GM18868 (cell line): Measurements from ENCODE around the gene IKZF2.

Experiments
- ATAC-seq: cut with Tn5 transposase; IDR thresholded peaks from one replicate; pipeline ENCODE4 v1.9.1; 2021; ENCODE audit warnings: mild to moderate bottlenecking, moderate library complexity; ENCODE audit not compliant: unreplicated experiment

IKZF2 gene

DNA sequence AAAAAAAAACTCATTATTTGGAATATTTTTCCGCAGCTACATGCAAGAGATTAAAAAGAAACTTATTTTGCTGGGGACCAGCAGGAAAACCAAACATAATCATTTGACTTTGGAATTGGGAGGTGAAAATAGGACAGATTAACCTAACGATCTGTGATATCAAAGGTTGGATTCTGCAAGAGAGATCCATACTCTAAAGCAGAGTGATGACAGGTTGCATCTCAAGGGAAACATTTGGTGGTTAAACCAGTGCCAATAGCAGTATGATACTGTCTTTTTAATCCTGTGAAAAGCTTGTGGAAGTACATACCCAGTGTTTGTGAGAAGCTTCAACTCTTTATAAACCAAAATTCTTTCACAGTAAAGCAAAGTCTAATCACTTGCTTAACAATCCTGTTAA, 5.3 kb upstream of the IKZF2 start:
- ATAC-seq: no peak

DNA sequence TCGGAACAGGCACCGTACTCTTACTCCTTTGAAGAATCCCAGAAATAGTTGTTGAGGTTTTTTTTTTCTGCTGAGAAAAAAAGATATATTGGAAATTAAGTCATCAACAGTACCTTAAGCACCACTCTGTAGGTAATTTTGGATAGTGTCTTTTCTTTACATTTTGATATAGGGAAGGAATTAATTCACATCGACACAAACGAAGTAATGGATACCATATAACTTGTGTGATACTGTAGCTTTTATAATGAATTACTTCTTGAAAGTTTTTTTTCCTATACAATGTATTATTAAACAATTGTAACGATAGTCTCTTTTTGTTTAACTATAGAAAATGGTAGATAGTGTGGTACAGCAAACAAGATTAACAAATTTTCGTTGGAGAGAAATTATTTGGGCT, 1.5 kb upstream of the IKZF2 start:
- ATAC-seq: no peak

DNA sequence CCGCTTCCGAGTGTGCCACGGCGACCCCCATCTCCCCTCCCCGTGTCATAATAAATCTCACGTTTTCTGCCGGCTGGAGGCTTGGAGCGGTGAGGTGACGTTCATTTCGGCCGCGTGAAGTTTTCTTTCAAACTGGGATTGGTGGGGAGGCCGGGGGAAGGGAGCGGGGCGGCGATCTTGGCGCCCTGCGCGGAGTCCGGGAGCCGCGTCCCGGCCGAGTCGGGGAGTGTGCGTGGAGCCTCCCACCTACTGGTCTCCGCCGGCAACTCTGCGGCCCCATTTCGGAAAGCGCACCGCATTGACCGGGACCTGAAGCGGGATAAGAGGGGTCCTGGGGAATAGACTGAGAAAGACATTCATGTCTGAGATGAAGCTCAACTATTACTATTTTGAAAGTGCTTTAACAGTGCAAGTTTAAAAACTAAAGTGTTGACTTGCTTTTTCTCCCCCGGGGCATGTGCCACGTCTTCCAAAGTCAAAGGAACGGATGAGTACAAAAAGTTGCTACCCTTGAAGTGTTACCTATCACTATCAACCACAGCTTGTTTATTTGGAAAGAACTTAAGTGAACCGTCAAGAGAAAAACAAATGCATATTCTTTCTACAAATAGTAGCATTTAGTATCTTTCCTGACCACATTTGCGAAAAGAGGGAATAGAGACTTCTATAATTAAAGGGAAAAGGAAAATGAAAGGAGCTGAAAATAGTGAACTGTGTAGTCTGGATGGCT, 818 bp upstream of the IKZF2 start:
- ATAC-seq: peak; percentile 17

DNA sequence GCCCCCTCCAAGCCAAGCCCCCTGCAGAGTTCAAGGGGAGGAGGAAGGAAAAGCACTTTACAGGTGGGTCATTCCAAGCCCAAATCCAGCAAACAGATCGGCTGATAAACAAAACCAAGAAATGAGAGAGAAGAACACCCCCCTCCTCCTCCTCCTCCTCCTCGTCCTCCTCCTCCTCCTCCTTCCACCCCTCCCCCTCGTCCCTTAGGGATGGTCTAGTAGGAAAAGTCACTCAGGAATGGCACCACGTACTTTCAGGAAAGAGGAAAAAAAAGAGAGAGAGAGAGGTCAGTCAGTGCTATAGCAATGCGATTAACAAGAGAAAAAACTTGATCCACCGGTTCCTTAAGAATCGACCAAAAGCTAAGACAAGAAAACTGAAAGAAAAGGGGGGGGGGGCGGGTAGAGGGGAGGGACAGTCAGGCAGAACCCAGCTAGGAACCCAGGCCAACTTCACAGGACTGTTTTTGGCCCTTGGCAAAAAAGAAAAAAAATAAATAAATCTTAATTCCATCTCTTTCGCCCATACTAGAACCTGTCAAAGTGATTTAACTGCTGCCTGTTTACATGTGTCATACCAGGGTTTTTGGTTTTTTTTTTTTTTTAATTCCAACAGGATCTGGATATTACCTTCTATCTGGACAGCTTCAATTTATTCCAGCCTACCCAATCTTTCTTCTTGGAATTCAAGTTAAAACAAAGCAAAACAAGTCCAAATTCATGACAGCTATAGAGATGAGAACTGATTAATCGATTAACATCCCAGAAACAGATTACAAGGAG, 906 bp downstream of the IKZF2 start:
- no peak for ATAC-seq

DNA sequence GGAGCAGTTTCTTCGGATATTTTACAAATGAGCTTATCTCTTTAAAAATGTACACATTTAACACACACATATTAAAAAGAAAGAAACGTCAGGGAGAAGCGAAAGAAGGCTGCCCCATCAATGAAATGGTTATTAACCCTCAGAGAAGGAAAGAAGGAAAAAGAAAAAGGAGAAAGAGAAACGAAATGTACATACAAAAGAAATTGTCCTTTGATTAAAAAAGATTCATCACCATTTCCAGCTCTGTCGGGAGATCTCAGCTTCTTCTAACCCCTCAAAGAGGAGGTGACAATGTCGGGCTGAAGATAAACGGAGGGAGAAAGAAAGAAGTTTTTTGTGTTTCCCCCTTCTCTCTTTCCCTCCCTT, 1.5 kb downstream of the IKZF2 start:
- ATAC-seq: no peak

DNA sequence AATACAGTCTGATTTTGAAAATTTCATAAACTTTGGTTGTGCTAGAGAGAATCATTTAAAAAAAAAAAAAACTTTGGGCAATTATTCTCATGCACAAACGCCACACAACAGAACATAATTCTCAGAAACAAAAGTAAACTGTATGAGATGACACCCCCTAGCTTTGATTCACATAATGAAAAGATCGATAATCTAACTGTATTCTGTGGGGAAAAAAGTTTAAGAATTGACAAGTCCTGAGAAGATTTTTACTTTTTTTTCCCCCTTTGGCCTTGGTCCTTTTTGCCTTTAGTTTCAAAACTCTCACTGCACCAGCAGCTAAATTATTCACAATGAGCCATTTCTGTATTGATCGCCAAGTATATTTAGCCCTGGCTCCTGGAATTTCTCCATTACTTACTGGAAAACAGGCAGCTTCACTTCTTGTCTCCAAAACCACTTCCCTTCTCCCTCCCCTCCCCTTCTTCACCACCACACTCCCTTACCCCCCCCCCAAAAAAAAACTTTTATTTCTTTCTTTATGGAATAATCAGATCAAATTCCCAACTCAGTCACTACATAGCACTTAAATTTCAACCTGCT, 2.0 kb downstream of the IKZF2 start:
- no peak for ATAC-seq

DNA sequence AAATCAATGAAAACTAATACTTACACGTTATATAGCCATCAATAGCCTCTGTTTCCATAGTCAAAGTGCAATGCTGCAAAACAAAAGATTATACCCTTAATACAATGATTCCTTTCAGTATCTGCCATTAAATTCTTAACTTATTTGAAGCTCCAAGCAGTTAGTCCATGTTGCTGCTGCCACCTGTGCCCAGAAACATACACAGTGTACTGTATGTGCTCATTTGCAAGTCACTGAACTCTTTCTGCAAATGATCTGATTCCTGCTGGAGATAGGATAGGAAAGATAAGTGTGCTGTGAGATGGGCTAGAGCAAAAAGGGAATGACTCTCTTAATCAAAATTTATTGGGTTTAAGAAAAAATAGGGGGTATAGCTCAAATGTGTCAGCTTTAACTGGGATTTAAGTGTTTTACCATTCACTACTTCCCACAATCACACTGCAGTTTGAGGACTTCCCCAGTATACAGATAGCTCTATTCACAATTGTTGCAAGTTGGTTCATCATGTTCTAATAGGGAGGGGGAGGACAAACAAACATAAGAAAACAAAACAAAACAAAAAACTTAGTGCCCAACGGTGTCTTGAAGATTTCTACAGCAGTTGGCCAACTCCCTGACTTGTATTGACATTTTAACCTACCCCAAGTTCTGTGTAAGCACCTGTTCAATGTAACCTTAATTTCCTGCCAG, 2.7 kb downstream of the IKZF2 start:
- ATAC-seq: no peak

DNA sequence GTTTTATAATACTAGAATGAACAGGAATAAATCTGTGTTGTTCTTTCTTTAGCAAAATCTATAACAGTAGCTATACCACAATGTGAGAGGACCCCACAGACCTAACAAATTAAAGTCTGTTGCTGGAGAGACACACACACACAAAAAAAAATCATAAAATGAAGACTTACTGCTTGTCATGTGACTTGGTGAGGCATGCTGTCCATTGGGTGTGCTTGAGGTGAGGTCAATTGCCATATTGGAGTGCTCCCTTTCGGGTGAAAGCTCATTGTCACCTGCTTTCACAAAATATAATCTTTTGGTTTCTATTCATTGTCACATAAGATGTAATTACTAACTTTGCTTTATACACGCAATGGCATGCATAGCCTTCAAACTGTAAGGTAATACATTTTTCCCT, 3.9 kb downstream of the IKZF2 start:
- peak; percentile 16 for ATAC-seq

DNA sequence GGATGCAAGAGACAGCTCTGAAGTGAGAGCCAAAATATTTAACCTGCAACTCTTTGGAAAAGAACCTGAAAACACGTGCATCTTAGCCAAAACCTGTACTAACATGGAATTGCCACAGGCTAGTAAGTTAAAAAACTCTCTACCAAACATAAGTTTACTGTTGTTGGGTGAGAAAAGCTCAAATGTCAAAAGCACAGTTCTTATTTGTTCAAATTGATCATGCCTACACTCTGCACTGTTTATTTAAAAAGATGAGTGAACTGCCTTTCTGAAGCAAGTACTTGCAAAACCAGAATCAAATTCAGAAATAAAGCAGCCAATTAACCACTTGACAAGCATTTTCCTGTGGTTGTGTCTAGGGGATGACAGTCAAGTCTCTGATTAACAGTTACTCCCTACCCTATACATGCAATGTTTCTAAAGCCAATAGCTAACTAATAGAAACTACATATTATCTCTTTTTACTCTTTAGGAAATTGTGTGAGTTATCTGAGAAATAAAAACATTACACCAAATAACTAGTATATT, 5.6 kb downstream of the IKZF2 start:
- ATAC-seq: no peak

DNA sequence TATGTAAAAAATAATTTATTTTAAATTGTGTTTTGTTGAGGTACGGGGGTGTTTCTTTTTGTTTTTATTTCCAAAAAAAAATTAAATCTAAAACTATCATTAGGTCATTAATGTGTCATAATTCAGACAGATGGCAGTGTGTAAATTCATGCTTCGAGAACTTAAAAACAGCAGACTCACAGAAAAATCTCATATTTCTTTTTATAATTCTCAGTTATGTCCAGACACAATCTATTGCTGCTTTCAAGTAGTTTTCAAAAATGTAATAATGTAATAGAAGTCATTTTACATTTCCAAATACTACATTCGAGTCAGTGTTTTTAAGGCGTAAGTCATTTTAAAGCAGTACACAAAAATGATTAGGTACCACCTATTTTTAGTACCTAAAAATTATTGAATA, 14.3 kb downstream of the IKZF2 start:
- ATAC-seq: no peak

DNA sequence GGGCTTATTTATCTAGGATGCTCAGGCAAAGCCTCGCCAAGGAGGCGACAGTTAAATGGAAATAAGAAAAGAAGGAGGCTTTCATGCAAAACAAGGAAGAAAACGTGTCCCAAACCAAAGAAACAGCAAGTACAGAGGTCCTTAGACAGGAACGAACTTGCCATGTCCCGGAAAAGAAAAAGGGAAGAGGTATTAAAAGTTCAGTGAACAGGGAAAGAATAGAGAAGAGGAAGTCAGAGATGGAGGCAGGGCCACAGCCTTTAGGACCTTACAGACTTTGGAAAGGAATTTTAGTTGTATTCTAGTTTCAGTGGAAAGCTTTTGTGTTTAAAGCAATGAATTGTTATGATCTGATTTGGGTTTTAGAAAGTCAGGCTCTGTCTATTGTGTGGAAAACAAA, 22.1 kb downstream of the IKZF2 start:
- ATAC-seq: no peak

DNA sequence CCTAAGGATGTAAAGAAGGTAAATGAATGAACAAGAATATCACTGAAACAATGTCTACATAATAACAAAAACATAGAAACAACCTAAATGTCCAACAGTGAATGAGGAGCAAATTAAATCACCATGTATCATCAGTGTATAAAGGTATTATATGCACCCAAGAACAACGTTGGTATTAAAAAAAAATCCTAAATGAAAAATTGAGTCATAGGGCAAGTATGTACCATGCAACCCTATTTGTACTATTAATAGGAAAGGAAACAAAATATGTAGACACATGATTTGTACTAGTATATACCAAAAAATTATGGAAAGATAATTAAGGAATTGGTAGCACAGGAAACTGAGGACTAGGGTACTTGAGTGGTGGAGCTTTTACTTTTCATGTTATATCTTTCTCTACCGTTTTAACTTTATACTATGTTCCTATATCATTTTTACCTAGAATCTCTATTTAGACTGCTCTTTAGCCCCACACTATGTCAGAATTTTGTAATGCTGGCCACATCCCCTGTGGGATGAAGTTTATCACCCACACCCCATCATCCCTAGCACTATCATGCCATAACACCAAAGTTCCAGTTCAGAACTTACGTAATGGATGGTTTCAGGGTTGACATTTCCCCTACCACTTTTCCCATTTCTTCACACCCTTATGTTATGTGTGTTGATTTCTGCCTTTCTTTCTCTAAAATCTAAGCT, 25.6 kb downstream of the IKZF2 start:
- no peak for ATAC-seq

DNA sequence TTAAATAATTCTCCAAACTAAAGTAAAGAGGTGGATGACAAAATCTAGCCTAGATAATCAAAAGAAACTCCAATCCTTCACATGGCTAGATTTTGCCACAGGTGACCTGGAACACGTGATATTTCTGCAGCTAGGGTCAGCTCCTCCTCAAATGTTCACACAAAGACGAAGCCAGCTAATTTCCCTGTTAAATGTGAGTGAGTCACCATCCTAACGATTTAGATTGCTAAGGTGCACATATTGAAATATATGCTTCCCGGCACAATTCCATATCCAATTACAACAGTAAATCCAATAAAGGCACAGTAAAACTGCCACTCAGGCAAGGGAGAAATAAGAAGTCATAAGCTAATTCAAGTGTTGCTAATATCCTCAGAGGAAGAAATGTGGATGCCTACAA, 28.7 kb downstream of the IKZF2 start:
- no peak for ATAC-seq

DNA sequence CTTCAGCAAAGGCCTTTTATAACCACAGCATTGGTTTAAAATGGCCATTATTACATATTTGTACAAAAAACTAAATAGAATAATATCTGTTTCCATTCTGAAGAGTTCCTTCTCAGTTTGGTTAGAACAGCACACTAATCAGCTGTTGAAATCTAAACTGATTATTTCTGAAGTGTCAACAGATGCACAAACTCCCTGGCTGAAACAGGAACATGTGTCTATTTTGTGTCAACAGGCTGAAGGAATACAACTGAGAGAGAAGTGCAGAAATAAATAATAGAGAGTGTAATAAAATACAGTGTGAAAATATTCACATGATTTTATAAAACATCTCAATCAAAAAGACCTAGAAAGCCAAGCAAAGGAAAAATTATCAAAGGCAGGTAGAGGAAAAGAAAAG, 29.7 kb downstream of the IKZF2 start:
- ATAC-seq: no peak

DNA sequence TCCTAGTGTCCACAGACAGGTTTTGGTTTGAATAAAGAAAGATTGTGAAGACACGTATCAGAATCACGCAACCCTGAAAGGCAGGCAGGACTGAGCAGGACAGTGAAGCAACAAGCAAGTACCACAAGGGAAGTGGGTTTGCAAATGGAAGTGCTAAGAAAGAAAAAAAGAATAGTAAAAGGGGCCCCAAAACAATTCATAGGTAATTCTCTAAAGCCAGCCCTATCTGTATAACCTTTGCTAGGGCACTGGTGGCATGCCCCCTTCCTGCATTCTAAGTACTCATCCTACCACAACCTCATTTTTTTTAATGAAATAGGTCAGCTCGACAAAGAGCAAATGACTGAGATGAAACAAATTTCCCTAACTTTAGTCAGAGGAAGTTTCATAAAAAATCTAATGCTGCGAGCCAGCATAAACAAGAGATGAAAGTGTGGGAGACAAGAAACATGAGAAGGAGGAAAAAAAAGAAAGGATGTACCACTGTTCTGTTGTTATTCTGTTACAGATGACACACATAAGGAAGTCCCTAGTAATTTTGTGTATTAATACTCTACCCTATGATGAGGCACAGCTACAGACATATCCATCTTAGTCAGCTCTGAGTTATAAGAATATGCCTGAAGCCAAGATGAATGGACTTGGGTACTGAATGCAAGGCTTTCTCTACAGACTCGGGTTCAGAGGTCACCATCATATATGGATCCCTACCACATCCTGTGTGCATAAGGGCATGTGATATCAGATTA, 32.2 kb downstream of the IKZF2 start:
- ATAC-seq: peak; percentile 74

DNA sequence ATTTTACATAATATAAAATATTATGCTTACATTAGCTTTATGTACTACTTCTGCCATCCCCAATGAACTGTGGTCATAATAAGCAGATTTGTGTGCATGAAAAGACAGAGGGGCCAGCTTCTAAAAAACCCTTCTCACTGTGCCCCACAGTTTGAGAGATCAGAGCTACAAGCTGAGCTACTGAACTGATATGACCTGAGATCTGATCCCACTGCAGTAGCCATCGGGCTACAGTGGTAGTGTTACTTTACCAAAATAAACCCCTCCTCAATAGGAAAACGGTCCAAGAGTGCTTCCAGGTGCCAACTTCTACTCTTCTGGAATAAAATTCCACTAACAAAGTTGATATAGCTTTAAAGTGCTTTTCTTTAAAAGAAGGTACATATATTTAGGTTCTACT, 43.1 kb downstream of the IKZF2 start:
- ATAC-seq: no peak

DNA sequence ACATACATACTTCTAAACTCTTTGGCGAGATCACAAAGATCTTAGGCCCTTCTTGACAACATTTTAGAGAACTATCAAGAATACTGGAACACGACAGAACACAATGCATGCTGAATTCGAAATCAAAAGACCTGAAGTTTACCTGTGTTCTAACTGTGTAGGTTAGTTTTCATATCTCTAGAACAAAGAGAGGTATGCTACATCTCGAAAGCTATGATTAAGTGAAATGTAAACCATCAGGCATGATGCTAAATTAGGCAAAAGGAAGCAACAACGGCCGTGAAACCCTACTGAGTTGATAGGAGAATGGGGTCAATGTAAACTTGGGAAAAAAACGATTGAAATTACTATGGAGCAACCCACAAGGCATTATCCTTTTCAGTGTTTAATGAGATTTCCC, 43.7 kb downstream of the IKZF2 start:
- ATAC-seq: no peak

DNA sequence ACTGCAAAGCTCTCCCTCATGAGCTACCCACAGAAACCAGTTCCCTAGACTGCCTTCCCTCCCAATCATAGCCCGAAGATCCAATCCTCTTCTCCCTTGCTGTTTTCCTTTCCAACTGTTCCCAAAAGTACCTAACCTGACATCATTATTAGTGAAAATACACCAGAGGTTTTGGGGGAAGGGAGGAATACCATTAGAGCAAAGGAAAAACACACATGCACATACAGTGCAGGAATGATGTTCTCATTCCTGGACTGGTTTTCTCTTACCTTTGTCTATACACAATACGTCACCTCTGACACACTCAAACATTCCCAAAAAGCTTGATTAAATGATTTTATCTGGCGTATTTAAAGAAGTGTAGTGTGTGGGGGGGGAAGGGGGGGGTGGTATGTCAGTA, 46.2 kb downstream of the IKZF2 start:
- ATAC-seq: no peak

DNA sequence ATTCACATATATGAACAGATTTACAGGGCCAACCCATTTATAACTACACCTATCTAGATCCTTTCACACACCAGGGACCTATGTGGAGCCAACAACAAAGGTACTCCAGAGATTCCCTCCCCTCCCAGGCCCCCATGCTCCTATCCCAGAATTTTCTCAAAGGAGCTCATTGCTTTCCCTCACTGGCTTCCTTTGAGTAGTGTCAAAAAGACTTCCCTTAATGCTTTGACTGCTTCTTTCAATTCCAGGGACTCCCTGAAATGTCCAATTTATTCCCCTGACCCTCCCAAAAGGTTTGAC, 46.6 kb downstream of the IKZF2 start:
- ATAC-seq: no peak
